ENCODE measurements around the gene LYPD1.
"Not testable (repeated sequence)": the region's sequence is repeated elsewhere in the genome, so short reads cannot be mapped to it uniquely, and the experiment has no call there.

LYPD1 gene, protein sequence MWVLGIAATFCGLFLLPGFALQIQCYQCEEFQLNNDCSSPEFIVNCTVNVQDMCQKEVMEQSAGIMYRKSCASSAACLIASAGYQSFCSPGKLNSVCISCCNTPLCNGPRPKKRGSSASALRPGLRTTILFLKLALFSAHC

DNA sequence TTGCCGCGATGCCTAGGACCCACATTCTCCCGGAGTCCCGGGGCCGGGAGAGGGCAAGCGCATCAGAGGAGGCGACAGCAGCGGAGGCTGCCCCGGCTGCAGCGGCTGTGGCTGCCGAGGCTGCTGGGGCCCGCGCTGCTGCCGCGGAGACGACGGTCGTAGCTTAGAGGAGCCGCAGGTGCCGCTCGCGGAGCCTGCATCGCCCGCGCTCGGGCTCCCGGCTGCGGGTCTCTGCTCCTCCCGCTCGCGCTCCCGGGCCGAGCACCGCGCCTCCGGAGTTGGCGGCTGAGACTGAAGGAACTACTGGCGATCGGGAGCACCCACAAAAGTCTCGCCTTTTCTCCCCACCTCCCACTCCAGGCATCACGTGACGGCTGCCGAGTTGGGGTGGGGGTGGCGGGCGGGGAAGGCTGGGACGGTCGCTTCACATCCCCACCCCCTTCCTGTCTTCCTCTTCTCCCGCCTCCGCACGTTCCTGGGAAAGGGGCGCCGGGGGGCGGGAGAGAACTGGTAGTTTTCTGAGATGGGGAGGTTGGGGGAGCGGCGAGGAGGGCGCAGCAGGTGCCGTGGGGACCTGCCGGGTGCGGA, at the start of gene LYPD1:
TSS of gene LYPD1 (minus strand) at position 298 of the 588 bp plus-strand sequence. CDS start at position 25, 273 bp downstream.
- DNase-seq: no peak

DNA sequence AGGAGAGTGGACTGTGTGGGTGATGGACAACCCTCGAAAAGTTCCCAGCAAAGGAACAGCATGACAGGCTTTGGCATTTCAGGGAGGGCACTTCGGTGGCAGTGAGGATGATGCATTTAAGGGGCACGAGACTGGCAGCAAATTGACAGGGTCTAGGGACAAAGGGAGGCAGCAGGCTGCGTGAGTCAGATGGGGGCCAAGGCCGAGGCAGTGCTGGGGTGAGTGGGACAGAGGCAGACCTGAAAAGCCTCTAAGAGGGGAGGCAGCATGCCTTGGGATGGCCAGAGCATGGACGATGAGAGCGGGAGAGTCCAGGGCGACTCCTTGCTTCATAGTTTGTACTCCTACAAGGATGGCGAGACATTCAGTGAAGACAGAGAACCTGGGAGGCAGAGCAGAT, 49.5 kb upstream of the LYPD1 start:
- no peak for DNase-seq

DNA sequence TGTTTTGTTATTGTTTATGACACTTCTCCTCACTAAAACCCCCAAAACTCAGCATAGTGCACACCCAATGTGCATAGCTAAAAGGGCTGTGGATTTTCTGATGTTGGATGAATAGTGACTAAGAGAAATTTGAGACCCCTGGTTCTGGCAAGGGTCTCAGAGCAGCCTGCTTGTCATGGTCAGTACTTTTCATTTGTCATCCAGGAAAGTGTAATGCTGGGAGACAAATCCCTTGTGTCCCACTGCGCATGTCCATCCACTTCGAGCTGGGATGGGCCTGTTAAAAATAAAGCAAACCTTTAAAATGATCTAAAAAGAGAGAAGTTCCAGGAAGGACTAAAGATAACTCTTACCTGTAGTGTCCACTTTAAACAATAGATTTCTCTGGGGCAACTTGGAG, 46.9 kb upstream of the LYPD1 start:
- DNase-seq: no peak

DNA sequence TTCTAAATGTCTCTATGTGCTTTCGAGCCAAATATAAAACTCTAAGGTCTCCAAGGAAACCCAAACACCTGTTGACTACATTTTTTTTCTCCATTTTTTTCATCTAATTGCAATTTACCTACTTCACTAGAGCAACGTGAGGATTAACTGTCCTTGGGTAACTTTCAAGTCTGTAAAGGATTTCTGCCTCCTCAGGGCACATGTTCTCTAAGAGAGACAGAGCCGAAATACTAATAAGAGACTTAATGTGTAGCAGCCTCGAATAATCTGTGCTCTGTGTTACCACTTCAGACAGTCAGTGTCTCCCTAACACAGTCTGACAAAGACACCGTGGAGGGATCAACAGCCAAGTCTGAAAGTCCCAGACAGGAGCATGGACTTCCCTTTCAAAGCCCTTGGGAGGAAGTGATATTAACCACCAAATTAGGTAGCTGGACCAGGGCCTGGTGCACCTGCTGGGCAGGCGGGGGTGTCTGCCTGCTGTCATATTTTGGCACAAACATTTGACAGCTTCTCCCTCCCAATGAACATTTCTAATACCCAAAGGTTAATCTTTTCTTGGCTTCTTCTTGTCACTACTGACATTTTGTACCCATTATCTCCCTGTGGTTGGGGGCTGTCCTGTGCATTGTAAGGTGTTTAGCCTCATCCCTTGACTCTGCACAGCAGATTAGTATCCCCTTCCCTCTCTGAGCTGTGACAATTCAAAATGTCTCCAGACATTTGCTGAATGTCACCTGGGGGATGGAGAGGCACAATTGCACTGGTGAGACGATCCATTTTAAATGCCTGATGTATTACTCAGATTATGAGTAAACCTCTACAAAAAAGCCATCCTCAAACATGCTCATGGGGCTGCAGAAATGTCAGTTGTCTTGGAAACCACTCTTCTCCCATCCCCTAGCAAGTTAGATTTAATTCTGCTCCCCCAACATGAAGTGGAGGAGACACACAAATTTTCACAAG, 45.7 kb upstream of the LYPD1 start:
- DNase-seq: no peak

DNA sequence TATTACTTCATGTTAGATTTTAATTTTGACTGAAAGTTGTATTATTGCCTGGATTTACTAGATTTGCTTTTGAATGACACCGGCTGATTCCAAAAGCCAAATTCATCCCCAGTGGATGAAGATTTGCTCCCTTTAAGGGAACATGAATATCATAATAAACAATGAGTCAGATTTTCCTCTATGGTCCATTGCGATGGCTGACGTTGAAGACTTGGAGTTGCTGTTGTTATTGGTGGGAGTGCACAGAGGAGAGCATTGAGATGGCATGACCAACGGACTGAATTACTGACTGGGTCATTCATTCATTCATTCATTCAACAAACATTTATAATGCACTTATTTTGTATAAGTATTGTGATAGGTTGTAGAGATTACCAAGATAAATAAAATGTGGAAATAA, 33.4 kb upstream of the LYPD1 start:
- no peak for DNase-seq

DNA sequence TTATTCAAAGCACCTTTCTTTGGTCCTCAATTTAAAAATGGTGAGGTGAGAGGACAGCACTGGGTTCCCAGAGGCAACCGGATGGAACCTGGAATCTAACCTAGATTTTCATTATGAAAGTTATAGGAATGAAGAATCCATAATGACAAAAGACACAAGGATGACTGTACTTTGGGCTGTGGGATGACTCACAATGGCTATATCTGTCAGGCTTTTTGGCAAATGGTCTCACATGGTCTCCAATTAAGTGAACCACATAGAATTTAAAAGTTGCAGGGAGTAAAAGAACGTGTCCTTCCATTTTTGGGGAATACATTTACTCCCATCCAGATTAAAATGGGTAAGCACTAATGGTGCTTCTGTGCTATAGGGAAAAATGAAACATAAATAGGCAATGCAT, 31.8 kb upstream of the LYPD1 start:
- no peak for DNase-seq

DNA sequence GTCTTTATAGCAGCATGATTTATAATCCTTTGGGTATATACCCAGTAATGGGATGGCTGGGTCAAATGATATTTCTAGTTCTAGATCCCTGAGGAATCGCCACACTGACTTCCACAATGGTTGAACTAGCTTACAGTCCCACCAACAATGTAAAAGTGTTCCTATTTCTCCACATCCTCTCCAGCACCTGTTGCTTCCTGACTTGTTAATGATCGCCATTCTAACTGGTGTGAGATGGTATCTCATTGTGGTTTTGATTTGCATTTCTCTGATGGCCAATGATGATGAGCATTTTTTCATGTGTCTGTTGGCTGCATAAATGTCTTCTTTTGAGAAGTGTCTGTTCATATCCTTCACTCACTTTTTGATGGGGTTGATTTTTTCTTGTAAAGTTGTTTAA, 29.8 kb upstream of the LYPD1 start:
- not testable (repeated sequence) for DNase-seq

DNA sequence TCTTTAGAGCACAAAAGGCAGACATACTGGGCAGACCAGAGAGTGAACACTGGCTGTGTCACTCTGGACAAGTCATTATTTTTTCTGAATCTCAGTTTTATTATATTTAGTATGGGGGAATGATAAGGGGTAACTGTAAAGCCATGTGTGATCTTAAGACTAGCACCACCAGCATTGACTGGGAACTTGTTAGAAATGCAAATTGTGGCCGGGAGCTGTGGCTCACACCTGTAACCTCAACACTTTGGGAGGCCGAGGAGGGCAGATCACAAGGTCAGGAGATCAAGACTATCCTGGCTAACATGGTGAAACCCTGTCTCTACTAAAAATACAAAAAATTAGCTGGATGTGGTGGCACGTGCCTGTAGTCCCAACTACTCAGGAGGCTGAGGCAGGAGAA, 28.3 kb upstream of the LYPD1 start:
- DNase-seq: not testable (repeated sequence)

DNA sequence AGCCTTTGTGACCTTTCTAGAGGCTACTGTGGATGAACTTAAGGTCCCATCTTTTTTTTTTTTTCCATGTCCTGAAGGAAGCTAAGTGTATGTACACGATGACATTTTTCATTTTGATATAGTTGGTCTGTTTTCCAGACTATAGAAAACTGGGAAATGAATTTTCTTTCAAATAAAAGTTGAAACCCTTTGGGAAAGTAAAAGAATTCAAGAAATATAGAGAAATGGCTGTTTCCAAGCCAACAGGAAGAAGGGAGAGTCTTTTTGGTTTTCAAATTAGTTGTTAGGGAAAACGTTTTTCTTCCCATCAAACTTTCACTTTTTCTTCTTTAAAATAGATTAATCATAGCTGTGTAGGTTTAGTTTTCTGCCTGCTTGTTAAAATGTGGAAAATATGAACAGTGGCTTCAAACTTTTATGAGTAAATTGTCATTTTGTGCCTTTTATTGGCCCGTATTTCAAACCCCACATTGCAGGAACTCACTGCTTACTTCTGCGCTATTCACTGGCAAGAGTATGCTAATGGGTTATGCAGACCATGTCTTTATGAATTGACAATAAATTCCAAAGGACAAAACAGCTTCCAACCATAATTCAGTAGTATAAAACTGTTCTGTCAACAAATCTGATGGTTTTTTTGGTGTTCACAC, 27.7 kb upstream of the LYPD1 start:
- DNase-seq: no peak

DNA sequence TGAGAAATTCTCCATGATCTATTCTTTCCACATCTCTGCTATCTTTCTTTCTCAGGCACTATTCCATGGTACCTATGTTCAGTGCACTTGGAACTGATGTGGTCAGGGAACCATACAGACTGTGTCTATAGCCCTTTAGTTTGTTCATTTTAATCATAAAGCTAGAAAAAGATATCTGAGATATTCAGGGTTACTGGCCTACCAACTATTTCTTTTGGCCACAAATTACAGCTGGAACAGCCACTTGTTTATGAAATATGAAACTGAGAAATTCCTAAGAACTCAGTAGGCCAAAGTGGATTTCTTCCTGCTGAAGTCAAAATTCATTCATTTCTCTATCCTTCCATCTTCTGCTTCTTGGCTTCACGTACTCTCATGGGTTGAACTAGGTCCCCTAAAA, 22.8 kb upstream of the LYPD1 start:
- no peak for DNase-seq

DNA sequence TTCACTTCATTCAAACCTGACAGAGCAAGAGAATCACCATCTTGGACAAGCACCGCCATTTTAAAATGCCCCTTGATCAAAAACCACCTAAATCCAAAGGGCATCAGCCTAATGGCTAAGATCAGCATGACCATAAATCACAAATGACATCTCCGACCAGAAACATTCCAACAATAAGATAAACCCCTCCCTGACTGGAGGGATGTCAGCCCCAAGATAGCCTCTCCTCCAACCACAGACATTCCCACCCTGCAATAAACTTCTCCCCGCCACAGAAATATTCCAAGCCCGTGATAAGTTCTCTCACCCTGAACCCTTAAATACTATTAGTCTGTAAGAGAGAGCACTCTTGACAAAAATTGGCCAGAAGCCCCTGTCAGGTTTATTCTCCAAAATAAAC, 21.6 kb upstream of the LYPD1 start:
- DNase-seq: no peak

DNA sequence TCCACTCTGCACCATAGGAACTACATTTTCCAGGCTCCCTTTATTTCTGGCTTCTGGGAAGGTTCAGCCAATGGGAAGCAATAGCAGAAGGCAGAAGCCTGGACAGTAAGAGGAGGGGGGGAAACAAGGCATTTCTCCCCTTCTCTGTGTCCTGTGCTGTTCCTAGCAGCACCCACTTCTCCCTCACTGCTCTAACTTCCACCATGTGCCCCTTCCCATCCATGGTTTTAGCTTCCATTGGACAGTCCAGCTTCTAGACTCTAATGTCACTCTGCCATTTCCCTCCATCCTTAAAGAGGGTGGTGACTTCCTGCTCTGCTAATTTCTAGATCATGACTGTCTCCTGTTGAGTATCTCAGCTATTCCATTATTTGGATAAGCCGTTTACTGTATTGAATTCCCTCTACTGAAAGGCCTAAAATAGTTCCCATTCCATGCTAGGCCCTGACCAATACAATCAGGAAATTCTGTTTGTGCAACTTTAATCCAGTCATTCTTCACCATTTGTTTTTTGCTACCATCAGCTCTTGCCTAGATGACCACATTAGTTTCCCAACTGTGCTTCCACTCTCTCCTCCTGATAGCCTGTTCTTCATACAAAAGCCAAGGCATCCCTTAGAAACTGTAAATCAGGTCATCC, 20.8 kb upstream of the LYPD1 start:
- no peak for DNase-seq

DNA sequence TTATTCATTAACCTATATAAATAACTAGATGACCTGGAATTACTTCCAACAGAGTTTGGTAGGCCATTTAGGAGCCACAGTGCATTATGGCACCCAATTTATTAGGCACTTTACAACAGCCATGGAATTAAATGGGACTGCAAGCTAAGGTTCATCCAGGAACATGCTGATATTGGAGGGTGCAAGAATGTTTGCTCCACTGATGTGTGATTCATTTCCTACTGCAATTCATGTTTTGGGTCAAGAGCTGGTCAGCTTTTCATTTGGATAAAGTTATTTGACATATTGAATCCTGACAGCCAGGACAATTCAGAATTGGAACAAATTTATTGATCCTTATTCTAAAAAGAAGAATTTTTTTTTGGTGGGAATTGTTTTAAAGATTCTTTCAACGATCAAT, 11.8 kb upstream of the LYPD1 start:
- no peak for DNase-seq

DNA sequence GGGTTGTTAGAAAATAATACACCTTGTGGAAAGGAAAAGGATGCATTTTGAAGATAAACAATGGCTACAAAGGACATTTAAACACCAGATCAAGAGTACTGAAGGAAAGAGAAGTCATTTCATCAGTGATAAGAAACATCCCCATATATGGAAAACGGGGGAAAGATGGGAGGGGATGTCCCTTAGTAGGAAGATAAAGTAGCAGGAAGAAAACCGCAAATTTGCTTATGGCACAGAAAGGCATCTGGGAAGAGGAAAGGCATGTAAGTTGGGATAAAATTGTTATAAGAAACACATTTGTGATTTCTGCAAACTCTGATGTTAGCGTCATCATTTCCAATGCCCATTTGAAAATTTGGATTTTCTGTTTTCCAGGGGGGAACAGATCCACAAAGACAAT, 10.5 kb upstream of the LYPD1 start:
- no peak for DNase-seq

DNA sequence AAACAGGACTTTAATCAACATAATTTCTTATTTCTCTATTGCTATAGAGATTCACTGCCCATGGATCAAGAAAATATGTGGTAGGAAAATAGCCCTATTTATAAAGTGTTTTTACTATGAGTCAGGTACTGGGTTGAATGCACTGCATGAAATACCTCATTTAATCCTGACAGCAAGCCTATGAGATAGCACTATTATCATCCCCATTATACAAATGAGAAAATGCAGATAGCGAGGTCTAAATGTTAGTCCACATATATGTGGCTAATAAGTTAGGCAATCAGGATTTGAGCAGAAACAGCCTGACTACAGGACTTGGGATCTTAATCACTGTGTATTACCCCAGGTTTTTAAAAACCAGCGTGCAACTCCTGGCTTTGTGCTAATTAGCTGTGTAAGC, 8.5 kb upstream of the LYPD1 start:
- DNase-seq: no peak

DNA sequence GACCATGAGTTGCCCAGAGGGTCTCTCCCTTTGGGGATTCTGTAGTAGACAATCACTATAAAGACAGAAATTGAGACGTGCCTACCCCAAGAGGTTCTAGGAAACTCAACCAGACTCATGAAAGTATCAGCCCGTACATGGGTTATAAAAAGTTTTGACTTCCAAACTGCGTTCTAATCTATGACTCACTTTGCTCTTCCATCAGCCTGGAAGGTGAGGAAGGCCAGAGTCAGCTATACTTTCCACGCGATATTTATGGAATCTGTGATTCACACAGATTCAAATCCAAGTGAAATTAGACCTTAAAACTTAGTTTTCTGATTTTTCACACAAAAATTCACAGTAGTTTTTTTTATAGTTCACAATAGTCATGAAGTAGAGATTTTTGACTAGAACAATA, 7.7 kb upstream of the LYPD1 start:
- no peak for DNase-seq

DNA sequence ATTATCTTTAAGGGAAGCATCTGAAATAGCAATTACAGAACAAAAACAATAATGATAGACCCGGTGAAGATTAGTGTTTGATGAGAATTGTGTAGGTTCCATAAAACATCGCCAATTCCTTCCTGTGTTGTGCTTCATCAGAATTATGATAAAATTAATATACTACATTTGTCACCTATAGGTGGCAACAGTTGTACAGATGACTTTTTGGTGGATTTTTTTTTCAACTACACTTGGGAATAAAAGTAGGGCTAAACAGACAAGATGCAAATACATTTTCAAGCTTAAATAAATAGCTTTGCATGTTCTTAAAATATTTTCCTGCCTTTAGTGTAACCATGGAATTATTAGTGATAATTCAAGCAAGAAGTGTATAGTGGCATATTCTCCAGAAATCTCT, 7.0 kb upstream of the LYPD1 start:
- no peak for DNase-seq

DNA sequence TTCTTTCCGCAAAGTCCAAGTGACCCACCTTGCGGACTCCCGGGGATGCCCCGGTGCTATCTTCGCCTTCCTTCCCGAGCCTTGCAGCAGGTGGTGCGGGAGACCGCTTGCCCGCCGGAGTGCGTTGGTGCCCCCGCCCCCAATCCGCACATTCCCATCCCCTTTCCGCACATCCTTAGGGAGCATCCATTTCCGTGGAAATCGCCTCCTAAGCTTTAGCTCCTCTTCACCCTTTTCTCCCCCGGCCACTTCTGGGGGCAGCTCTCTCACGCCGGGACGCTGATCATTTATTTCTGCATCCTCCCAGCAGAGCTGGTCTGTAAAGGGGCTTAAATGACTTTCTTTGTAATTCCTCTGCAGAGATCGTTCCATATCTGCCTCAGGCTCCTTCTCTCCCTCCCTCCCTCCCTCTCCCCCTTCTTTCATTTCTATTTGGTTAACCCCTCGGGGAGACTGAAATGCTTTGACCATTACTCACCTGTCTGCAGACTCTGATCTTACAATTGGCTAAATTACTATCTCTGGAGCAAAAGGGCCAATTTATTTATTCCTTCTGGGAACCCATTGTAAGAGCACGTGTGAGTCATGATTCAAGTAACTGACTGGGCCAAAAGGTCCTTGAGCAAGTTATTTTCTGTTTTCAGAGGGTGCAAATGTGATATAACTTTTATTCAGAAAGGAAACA, 1.3 kb upstream of the LYPD1 start:
- no peak for DNase-seq

DNA sequence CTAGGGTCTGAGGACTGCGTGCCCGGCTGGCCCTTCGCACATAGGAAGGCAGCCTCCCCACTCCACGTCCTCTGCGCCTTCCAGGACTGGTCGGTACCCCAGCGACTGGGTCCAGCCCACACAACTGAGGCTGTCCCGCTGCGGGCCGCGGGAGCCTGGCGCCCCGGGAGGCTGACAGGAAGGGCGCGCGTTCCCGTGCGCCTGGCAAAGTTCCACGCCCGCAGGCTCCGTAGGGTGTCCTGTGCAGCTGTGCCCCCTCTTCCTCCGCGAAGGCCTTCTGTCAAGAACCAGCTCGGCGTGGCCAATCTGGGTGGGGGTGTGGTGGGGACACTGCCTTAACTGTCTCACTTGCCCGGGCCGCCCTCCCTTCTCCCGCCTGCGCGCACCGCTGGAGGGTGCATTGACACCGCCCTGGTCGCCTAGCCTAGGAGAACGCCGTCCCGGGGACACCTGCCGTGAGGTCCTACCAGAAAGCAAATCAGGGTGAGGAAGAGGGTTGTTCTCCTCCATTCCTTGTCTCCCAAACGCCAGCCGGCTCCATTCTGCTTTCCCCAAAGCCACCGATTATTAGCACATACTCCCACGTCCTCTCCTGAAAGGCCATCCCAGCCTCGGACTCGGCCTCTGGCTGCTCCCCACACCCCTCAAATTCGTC, 618 bp upstream of the LYPD1 start:
- no peak for DNase-seq

DNA sequence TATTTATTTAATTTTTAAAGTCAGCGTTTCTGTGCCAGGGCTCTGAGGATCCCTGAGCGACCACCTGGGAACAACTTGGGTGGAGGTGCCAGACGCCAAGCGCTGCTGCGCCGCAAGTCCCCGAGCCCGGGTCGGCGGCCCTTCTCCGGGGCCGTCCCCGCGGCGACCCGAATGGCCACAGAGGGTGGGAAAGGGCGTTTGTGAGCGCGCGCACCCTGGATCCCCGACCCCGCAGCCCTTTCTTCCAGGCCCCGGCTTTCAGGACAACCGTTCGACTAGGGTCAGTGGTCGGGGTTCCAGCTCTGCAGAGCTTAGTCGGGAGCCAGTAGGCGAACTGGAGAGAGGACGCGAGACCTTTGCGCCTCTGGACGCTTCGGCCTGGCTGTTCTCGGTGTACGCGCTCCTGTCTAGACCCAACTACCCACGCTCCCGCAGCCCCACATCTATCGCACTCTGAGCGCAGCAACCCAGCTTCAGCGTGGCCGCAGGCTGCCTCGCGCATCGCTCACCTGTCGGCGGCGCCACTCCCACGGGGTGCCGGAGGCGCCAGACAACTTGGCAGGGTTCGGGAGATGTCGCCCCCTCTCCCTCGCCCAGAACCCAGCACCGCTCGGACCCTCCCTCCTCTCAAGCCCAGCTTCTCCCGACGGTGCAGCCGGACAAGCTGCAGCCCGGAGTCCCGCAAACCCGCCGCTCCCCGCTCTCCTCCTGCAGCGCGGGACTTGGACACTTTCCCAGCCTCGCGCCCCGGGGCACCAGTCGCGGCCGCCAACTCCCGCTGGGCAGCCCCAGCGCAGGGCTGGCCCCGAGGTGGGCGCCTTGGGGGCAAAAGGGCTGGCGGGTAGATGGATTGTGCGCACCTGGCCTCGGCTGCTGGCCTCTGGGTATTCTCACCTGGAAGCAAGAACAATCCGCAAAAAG, 758 bp downstream of the LYPD1 start:
- no peak for DNase-seq

Data from CD4-positive, alpha-beta T cell treated with Interleukin-6 for 4 hours (primary cell).